ACC112 (cell line): ENCODE data around the gene GRAMD4.

Experiments
- H2AFZ ChIP-seq: fragments of 200-600 bp; sonication (generic); one replicate; pipeline ENCODE4 v1.6.0; 2017; ENCODE audit warnings: antibody characterized with exemption, low read length; ENCODE audit not compliant: unreplicated experiment
- H3K27ac ChIP-seq: fragments of 200-600 bp; sonication (generic); 2 replicates; pipeline ENCODE4 v1.5.1; 2014; ENCODE audit warnings: low read depth, mild to moderate bottlenecking, antibody characterized with exemption, low read length, moderate library complexity
- H3K27me3 ChIP-seq: fragments of 200-600 bp; sonication (generic); 2 replicates; pipeline ENCODE4 v1.6.1; 2014; ENCODE audit warnings: mild to moderate bottlenecking, antibody characterized with exemption, low read length, moderate library complexity, mixed read lengths; ENCODE audit not compliant: insufficient read depth
- H3K36me3 ChIP-seq: fragments of 200-600 bp; sonication (generic); 2 replicates; pipeline ENCODE4 v1.6.1; 2016; ENCODE audit warnings: mild to moderate bottlenecking, antibody characterized with exemption, low read length, moderate library complexity, mixed read lengths; ENCODE audit not compliant: insufficient read depth
- H3K4me1 ChIP-seq: fragments of 200-600 bp; sonication (generic); one replicate; pipeline ENCODE4 v1.6.1; 2016; ENCODE audit warnings: low read length, mixed read lengths; ENCODE audit not compliant: insufficient read depth, unreplicated experiment, control insufficient read depth
- H3K4me3 ChIP-seq: fragments of 200-600 bp; sonication (generic); 2 replicates; pipeline ENCODE4 v1.5.1; 2014; ENCODE audit warnings: mild to moderate bottlenecking, low read depth, low read length
- H3K79me2 ChIP-seq: fragments of 200-600 bp; sonication (generic); one replicate; pipeline ENCODE4 v1.6.0; 2016; ENCODE audit warnings: low read length; ENCODE audit not compliant: control insufficient read depth, unreplicated experiment, insufficient read depth

Gene GRAMD4

GRCh38 chr22:46687460-46687859 is 67.3 kb downstream of the GRAMD4 start:
- Histone ChIP-seq H3K4me3 (no peak overlapping the region), H3K27ac (no peak overlapping the region), H3K79me2 (no peaks in the 10 kb centered on the region), H2AFZ (no peak overlapping the region), H3K27me3 (no peaks in the 10 kb centered on the region), H3K36me3 (no peaks in the 10 kb centered on the region), H3K4me1 (no peaks in the 10 kb centered on the region)

GRCh38 chr22:46688949-46689348 is 68.8 kb downstream of the GRAMD4 start:
- no peaks in the 10 kb centered on the region for H3K4me1 ChIP-seq
- H3K36me3 ChIP-seq, result no peaks in the 10 kb centered on the region
- no peak overlapping the region for H2AFZ ChIP-seq
- H3K4me3 ChIP-seq, result no peak overlapping the region
- H3K27ac ChIP-seq, result no peak overlapping the region
- H3K27me3 ChIP-seq, result no peaks in the 10 kb centered on the region
- no peaks in the 10 kb centered on the region for H3K79me2 ChIP-seq

DNA sequence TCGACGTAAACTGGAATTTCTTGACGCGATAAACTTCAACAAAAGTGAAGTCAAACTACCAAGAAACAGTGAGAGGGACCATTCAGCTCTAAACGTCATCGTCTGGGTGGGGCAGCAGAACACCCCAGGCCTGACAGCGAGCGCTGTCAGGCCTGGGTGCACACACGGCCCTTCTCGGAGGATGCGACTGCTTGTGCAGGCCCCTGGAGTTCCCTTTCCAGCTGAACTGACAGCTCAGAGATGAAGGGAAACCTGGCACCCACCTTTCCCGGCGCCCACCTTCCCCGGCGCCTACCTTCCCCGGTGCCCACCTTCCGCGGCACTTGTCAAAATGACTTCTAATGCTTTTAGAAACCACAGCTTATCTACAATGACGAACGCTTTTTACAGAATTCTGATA is 70.0 kb downstream of the GRAMD4 start:
- Histone ChIP-seq H2AFZ (no peak overlapping the region), H3K79me2 (no peaks in the 10 kb centered on the region), H3K27ac (no peak overlapping the region), H3K4me1 (no peaks in the 10 kb centered on the region), H3K36me3 (no peaks in the 10 kb centered on the region), H3K4me3 (no peak overlapping the region), H3K27me3 (no peaks in the 10 kb centered on the region)

DNA sequence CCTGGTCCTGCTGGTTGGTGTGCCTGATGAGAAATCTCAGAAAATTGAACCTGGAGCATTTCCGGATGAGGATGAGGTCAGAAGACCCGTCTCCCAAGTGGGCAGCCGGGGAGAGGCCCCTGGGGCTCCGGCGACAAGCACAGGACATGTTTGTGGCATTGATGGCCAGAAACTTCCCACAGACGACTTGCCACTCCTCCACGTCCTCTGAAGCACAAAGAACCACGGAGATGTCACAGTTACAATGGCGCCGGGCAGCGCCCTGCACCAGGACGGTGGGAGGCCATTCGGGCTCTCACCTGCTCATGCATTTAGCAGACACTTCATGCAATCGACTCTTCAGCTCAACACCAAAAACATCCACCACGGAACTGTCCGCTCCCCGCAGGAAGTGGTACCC is 71.4 kb downstream of the GRAMD4 start:
- H3K79me2 ChIP-seq, result no peaks in the 10 kb centered on the region
- H2AFZ ChIP-seq, result no peak overlapping the region
- no peaks in the 10 kb centered on the region for H3K4me1 ChIP-seq
- H3K27me3 ChIP-seq, result no peaks in the 10 kb centered on the region
- H3K27ac ChIP-seq, result no peak overlapping the region
- H3K36me3 ChIP-seq, result no peaks in the 10 kb centered on the region
- H3K4me3 ChIP-seq, result no peak overlapping the region

GRCh38 chr22:46693634-46694415 is 73.6 kb downstream of the GRAMD4 start:
- no peak overlapping the region for H3K27ac ChIP-seq
- H3K79me2 ChIP-seq, result no peaks in the 10 kb centered on the region
- H3K27me3 ChIP-seq, result no peaks in the 10 kb centered on the region
- H3K4me3 ChIP-seq, result no peak overlapping the region
- H3K36me3 ChIP-seq, result no peaks in the 10 kb centered on the region
- H3K4me1 ChIP-seq, result no peaks in the 10 kb centered on the region
- H2AFZ ChIP-seq, result no peak overlapping the region

DNA sequence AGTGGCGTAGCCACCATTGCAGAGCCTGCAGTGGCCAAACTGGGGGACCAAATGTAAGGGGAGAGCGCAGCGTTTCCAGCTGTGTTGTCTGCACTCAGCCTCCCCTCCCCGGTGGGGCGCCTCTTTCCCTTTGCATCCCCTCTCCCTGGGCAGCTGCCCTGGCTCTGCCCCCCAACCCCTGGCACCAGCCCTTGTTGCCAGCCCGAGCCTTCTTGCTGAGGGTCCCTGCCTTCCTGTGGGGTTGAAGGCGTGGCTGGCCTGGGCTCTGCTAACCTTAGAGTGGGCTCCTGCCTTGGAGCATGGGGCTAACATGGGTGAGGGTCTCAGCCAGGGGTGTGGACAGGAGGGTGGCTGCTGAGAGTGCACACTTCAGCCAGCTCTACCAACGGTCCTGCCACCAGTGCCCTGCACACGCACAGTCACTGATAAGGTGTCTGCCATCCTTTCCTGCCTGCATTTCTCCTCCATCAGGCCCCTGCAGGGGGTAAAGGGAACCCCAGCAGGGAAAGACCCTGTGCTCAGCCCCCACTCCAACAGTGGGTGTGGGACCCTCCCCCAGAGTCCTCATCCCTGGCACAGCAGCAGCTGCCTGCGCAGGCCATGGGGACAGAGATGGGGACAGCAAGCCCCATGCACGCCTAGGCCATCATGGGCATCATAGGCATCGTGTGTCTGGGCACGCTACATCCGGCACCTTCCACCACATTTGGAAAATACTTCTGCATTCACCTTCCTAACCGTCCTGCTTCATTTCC is 74.4 kb downstream of the GRAMD4 start:
- Histone ChIP-seq H3K27me3 (no peaks in the 10 kb centered on the region), H3K4me3 (no peak overlapping the region), H3K36me3 (no peaks in the 10 kb centered on the region), H3K27ac (no peak overlapping the region), H3K4me1 (no peaks in the 10 kb centered on the region), H2AFZ (no peak overlapping the region), H3K79me2 (no peaks in the 10 kb centered on the region)

DNA sequence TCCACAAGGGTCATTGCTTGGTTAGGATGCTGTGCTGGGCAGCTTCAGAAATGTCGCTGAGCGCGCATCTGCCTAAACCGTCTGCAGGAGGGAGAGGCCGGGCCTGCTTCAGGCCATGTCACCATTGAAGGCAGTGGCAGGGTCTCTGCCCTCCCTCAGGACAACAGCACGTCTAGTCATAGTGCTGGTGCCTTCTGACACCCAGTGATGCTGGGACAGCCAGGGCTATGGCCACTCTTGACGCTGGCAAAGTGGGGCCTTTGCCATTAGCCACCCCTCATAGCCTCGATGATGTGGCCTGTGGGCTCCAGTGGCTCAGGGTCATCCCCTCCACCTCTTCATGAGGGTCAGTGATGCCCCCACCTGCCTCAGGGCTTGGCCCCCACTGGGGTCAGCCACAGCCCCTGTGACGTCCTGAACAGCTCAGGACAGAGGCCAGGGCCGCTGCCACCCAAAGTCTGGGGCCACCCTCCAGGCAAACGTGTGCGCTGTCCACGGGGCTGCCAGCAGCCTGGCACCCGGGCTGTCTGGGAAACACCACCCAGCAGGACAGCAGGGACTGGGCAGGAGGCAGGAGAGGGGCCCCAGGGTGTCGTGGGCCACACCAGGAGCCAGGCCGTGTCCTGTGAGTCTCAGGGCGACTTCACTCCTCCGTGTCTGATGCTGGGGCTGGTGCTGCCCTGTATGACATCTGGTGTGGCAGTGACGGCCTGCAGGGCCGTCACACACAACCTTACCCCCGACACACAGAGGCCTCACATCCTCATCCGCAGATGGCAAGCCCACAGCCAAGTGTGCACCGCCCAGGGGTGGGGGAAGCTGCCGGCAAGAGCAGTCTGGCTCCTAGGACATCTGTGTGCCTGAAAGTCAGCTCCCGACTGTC is 75.4 kb downstream of the GRAMD4 start:
- no peak overlapping the region for H2AFZ ChIP-seq
- H3K27me3 ChIP-seq, result no peaks in the 10 kb centered on the region
- no peak overlapping the region for H3K27ac ChIP-seq
- H3K79me2 ChIP-seq, result no peaks in the 10 kb centered on the region
- H3K36me3 ChIP-seq, result no peaks in the 10 kb centered on the region
- no peak overlapping the region for H3K4me3 ChIP-seq
- no peaks in the 10 kb centered on the region for H3K4me1 ChIP-seq

DNA sequence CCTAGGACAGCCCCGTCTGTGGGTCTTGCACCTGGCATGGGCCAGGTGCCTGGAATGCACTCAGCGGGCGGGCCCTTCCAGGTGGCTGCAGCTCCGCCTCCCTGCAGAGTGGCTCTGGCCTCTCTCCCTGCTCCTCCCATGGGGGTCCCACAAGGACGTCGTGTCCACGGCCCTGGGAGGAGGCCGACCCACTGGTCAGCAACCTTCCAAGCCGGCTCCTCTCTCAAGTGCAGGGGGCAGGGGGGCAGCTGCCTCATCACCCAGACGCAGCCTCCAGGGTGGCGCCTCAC is 76.0 kb downstream of the GRAMD4 start:
- H3K4me3 ChIP-seq, result no peak overlapping the region
- no peaks in the 10 kb centered on the region for H3K4me1 ChIP-seq
- H3K36me3 ChIP-seq, result no peaks in the 10 kb centered on the region
- H3K79me2 ChIP-seq, result no peaks in the 10 kb centered on the region
- H3K27me3 ChIP-seq, result no peaks in the 10 kb centered on the region
- H2AFZ ChIP-seq, result no peak overlapping the region
- no peak overlapping the region for H3K27ac ChIP-seq

DNA sequence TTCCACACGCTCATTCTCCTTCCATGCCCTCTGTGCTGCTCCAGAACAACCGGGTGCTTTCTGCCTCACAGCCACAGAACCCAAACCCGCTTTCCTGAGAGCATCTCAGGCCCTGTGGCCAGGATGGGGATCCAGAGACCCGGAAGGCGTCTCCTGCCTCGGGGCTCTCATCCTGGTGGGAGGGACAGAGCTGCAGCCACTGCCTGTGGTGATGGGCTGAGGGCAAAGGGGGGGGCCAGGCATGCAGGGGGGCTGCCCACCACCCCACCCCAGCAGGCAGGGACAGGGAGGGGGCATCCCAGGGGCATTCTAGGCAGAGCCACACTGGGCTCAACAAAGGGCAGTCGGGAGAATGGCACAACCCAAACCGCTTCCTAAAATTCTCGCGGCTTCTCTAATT is 76.4 kb downstream of the GRAMD4 start:
- Histone ChIP-seq H3K27me3 (no peaks in the 10 kb centered on the region), H3K4me1 (no peaks in the 10 kb centered on the region), H3K27ac (no peak overlapping the region), H3K36me3 (no peaks in the 10 kb centered on the region), H3K4me3 (no peak overlapping the region), H3K79me2 (no peaks in the 10 kb centered on the region), H2AFZ (no peak overlapping the region)

GRCh38 chr22:46697811-46698515 is 77.8 kb downstream of the GRAMD4 start:
- Histone ChIP-seq H2AFZ (no peak overlapping the region), H3K79me2 (no peaks in the 10 kb centered on the region), H3K27me3 (no peaks in the 10 kb centered on the region), H3K36me3 (no peaks in the 10 kb centered on the region), H3K4me3 (no peak overlapping the region), H3K4me1 (no peaks in the 10 kb centered on the region), H3K27ac (no peak overlapping the region)
